ENCODE results near the gene S100A8.
"Not testable (repeated sequence)": the region's sequence is repeated elsewhere in the genome, so short reads cannot be mapped to it uniquely, and the experiment has no call there.

The S100A8 gene

GRCh38 chr1:153347856-153348255, 43.0 kb downstream of the S100A8 start:
- no peak for DNase-seq (ENCODE audit: low read depth in 2 of 2)

GRCh38 chr1:153347049-153347448, 43.8 kb downstream of the S100A8 start:
- not testable (repeated sequence) for DNase-seq (ENCODE audit: low read depth in 2 of 2)

GRCh38 chr1:153346077-153346723, 44.7 kb downstream of the S100A8 start:
- no peak for DNase-seq (ENCODE audit: low read depth in 2 of 2)

- no peak for DNase-seq (ENCODE audit: low read depth in 2 of 2)
Observed at GRCh38 chr1:153345187-153346076, 45.4 kb downstream of the S100A8 start.

GRCh38 chr1:153344718-153345025, 46.2 kb downstream of the S100A8 start:
- DNase-seq (ENCODE audit: low read depth in 2 of 2) = no peak

GRCh38 chr1:153343811-153344717, 46.8 kb downstream of the S100A8 start:
- DNase-seq (ENCODE audit: low read depth in 2 of 2) = no peak

- DNase-seq (ENCODE audit: low read depth in 2 of 2) = no peak
Observed at GRCh38 chr1:153343040-153343681, 47.7 kb downstream of the S100A8 start.

GRCh38 chr1:153342178-153342577, 48.7 kb downstream of the S100A8 start:
- DNase-seq (ENCODE audit: low read depth in 2 of 2) = no peak

- DNase-seq (ENCODE audit: low read depth in 2 of 2) = no peak
Observed at GRCh38 chr1:153341431-153341934, 49.4 kb downstream of the S100A8 start.

GRCh38 chr1:153340356-153340755, 50.5 kb downstream of the S100A8 start:
- no peak for DNase-seq (ENCODE audit: low read depth in 2 of 2)

All from stimulated activated CD4-positive, alpha-beta T cell treated with anti-CD3 and anti-CD28 coated beads, Interleukin-4, amount 100 ng/mL, for 48 hours (primary cell).